CD4-positive, alpha-beta T cell treated with Interferon gamma for 1 hour (primary cell): ENCODE results near the gene TTC9.

Experiments
- DNase-seq: peaks from one replicate; pipeline ENCODE4 v3.0.0-alpha.2; 2020

TTC9 gene

DNA sequence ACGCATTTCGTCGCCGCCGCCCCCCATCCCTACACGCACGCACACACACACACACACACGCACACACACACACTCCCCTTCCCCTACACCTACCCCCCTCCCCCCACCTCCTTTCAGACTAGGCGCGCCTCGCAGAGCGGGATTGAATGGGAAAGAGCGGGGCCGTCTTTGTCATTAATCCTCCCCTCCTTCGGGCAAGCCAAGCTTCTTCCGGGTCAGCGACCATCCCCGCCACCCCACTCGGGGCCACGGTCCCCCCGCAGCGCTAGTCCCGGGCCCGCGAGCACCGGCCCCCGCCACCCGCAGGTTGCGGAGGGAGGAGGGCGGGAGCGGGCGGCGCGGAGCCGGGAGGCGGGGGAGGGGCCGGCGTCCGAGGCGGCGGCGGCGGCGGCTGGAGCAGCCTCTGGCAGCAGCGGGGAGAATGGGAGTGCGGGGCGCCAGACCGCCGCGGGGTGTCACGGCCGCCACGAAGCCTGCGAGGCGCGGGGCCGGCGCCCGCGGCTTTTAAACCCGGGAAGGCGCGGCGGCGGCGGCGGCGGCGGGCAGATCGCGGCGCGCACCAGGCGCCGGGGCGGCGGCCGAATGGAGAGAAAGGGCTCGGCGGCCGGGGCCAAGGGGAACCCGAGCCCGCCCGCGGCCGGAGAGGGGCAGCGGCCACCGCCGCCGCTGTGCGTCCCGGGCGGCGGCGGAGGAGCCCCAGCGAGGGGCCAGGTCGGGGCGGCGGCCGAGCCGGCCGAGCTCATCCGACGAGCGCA is at the start of gene TTC9:
Gene TTC9, plus strand, starts transcription at position 369 of the 755 bp plus-strand sequence. Its CDS starts 214 bp downstream, at position 583.
- DNase-seq = peak; percentile 5

DNA sequence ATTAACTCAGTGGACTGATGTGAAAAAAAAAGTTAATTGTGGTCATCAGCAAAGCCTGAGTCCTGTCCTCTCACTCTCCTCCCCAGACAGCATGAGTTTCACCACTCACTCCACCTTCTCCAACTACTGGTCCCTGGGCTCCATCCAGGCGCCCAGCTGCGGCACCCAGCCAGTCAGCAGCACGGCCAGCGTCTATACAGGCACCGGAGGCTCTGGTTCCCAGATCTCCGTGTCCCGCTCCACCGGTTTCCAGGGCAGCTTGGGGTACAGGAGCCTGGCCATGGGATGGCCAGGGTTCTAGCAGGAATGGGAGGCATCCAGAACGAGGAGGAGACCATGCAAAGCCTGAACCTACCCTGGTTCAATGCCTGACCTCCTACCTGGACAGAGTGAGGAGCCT is 47.3 kb upstream of the TTC9 start:
- DNase-seq = no peak

DNA sequence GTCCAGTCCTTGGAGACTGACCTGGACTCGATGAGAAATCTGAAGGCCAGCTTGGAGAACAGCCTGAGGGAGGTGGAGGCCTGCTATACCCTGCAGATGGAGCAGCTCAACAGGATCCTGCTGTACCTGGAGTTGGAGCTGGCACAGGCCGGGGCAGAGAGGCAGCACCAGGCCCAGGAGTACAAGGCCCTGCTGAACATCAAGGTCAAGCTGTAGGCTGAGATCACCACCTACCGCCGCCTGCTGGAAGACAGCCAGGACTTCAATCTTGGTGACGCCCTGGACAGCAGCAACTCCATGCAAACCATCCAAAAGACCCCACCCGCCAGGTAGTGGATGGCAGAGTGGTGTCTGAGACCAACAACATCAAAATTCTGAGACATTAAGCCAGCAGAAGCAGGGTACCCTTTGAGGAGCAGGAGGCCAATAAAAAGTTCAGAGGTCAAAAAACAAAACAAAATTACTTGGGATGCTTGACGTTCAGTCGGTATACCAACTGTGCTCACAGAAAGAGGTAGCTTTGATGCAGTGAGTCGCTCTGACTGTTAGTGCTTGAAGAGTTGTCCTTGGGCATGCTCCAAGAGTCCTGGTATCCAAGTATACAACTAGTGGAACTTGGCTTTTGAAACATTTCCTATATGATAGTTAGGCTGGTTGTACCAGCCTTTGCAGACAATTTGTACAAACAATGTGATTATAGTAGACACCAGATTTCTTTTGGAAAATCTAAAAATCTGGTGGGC is 46.1 kb upstream of the TTC9 start:
- no peak for DNase-seq

- no peak for DNase-seq
Observed at GRCh38 chr14:70597731-70598130, 44.0 kb upstream of the TTC9 start.

DNA sequence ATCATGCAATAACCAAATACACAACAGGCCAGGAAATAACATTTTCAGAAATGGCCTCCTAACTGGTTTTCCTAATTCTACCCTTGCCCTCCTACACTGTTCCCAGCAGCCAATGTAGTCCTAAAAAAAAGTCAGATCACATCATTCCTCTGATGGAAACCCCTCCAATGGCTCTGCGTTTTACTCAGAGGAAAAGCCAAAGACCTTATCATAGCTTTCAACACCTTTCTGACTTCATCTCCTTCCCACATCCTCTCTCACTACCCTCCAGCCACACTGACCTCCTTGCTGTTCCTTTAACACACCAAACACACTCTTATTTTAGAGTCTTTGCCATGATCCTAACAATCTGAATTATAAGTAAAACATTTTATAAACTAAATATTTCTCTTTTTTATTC is 42.4 kb upstream of the TTC9 start:
- no peak for DNase-seq

DNA sequence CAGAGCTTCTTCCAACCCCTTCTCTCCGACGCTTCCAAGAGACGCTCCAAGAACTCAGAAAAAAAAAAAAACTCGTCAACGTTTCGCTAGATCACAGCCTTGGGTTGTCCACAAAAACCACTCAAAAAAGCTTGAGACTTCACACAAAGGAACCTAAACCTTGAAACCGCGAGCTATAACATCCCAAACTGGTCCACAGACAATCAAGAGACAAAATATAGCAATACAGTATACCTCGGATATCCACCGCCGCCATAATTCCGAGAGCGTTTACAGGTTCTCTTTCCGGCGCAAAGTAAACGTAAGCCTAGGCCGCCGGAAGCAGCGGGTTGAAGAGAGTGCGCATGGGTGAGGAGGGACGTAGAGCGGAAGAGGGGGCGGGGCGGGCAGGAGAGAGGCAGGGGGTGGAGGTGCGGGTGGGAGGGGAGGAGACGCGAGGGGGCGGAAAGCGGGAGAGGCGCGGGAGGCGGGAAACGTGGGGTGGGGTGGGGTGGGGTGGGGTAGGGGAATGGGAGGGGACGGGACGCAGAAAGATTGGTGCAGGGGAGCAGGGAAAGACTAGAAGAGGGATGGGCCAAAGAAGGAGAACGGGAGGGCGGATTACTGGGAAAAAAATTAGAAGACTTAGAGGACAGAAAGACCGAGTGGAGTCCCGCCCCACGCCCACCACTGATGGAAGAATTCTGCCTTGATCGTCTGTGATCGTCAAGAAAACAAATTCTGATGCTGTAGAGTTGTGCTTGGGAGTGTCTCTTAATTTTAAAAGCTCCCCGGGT is 41.1 kb upstream of the TTC9 start, which contains the start of gene MED6:
Gene MED6, minus strand, starts transcription at position 274 of the 776 bp plus-strand sequence. Its CDS starts 18 bp downstream, at position 256.
- DNase-seq = peak; percentile 90

DNA sequence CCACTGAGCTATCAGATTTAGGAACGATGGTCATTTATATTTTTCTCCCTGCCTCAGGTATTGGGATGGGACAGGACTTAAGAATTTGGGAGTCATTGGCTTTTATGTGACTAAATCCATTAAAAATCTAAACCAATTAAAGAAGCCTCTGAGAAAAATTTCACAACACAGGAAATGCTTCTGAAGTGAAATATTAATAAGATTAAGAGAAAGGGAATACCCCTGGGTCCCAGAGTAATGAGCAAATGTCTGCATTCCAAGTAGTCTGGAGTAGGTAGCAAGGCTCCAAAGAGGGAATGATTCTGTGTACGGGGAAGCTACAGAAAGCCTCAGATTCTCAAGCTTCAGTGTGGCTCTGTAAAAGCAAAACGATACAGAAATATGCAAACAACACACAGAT is 40.6 kb upstream of the TTC9 start:
- DNase-seq = no peak

GRCh38 chr14:70602254-70602653 is 39.5 kb upstream of the TTC9 start:
- DNase-seq = no peak

DNA sequence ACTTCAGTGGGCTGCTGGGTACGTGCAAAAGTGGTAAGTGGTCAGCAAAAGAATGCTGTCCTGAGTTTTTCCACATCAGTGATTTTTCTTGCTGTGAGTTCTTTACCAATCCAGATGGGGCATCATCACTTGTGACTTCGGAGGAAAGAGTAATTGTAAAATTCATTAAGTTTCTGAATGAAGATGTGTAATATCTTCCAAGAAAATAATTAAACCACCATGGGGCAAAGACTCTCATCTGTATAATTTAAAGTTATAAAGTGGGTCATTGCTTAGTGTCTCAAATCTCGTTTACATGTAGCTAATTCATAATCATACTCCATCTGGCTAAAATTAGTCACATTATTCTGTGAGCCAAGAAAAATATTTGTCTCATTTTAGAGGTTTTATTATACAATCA is 30.5 kb upstream of the TTC9 start:
- no peak for DNase-seq

- no peak for DNase-seq
Observed at GRCh38 chr14:70616646-70617045, 25.1 kb upstream of the TTC9 start.

GRCh38 chr14:70618314-70618713 is 23.4 kb upstream of the TTC9 start:
- no peak for DNase-seq

- no peak for DNase-seq
Observed at GRCh38 chr14:70619708-70620107, 22.0 kb upstream of the TTC9 start.

GRCh38 chr14:70622111-70622712 is 19.5 kb upstream of the TTC9 start:
- DNase-seq = peak; percentile 51

GRCh38 chr14:70624972-70625371 is 16.7 kb upstream of the TTC9 start:
- no peak for DNase-seq

- no peak for DNase-seq
Observed at GRCh38 chr14:70631948-70632347, 9.8 kb upstream of the TTC9 start.

DNA sequence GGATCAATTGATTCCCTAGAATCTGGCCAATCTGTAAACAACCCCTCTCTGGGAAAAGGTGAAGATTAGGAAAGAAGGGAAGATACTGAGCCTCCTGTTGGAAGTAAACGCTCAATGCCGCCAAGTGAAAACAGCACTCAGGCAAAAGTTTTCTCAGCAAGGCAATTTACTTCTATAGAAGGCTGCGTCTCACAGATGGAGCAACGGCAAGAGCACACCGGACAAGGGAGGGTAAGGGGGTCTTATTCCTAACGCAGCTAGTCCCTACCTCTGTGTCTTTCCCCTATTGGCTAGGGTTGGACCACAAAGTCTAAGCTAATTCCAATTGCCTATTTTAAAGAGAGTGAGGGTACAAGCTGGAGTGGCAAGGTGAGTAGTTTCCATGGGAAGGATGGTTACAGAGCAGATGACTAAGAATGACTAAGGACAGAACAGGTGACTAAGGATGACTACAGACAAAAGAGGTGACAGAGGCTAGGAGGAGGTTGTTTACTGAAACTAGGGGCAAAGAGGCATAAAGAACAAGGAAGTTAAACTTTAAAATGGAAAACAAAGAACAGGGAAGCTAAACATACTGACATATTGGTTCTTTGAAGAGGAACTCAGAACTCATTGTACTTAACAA is 5.6 kb upstream of the TTC9 start:
- no peak for DNase-seq

DNA sequence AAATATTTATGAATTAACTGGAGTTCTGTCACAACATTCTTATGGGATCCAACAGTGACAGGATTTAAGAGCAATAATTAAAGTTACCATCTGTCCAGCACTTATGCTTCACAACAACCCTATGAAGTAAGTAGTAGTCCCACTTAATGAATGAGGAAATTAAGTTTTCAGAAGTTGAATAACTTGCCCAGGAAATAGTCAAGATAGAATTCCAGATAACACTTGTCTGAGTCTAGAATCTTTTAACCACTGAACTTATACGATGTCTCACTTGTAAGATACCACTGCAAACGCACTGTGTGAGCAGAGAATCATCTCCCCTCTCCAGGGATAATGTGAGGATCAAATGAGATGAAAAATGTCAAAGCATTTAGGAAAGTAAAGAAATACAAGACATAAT is 3.3 kb upstream of the TTC9 start:
- no peak for DNase-seq

DNA sequence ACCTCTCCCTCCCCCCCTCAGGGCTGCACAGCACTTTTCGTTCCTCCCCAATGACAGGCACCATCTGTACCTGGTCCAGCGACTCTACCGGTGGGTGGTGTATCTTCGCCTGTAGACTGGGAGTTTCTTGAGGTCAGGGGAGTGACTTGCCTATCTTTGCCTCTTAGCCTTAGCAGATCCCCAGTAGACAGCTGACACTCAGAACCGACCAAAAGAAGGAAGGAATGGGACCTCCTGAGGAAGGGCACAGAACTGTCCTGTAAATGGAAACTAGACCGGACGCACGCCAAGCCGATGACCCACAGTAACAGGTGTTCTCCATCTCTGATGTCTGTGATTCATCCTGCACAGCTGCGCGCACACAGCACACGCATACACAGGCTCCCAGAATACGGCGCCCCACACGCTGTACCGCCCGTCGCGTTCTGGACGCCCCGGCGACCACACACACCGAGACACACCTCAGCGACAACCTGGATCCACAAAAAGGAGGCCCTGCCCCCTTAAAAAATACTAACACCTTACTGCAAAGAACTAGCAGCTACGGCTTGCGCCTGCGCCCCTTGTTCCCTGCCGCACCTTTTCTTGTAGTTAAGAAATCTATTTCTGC is 673 bp upstream of the TTC9 start:
- peak; percentile 59 for DNase-seq

- peak; percentile 53 for DNase-seq
Observed at GRCh38 chr14:70642303-70643235, 853 bp downstream of the TTC9 start.

GRCh38 chr14:70643967-70644366 is 2.3 kb downstream of the TTC9 start:
- DNase-seq = no peak

GRCh38 chr14:70645892-70646291 is 4.2 kb downstream of the TTC9 start:
- no peak for DNase-seq
